ENCODE data around the gene SEZ6. TPM values are rescaled to one million over a fixed set of nuclear protein-coding genes. Genes with fewer than 3 reads are reported as not detected.
A peak's percentile ranks its signal among the peaks of the same experiment; 100 is the strongest.

The SEZ6 gene
- total RNA-seq, 1 donor from 2014 or later, result not detected

- no peaks in the 10 kb centered on the region for H3K36me3 ChIP-seq
- H3K9me3 ChIP-seq, result no peaks in the 10 kb centered on the region
- H3K4me3 ChIP-seq, result no peak overlapping the region
- no peak overlapping the region for H3K27ac ChIP-seq
- TF ChIP-seq CTCF (IDR thresholded peaks at IDR 0.05) (no peak), POLR2A (IDR thresholded peaks at IDR 0.05) (no peak), POLR2AphosphoS5 (IDR thresholded peaks at IDR 0.05; ENCODE audit: insufficient read depth in 1 of 2, low read depth in 1 of 2) (no peak)
- intact Hi-C loops (cut with DNase I), result no loop called here
- H3K27me3 ChIP-seq, result no peaks in the 10 kb centered on the region
- peaks cover 10% of the 10 kb centered on the region for H3K4me1 ChIP-seq
- DNase-seq (ENCODE audit: extremely low spot score in 2 of 2), result peak in 1 of 2 donors; percentile 87
Observed at GRCh38 chr17:28957277-28957991, 48.4 kb downstream of the SEZ6 start.

GRCh38 chr17:28956861-28957260 lies 49.0 kb downstream of the SEZ6 start:
- Histone ChIP-seq H3K4me1 (peaks cover 10% of the 10 kb centered on the region), H3K36me3 (no peaks in the 10 kb centered on the region), H3K27me3 (no peaks in the 10 kb centered on the region), H3K27ac (no peak overlapping the region), H3K9me3 (no peaks in the 10 kb centered on the region), H3K4me3 (no peak overlapping the region)
- DNase-seq (ENCODE audit: extremely low spot score in 2 of 2), result no peak
- intact Hi-C loops (cut with DNase I), result no loop called here
- TF ChIP-seq POLR2AphosphoS5 (IDR thresholded peaks at IDR 0.05; ENCODE audit: insufficient read depth in 1 of 2, low read depth in 1 of 2) (no peak), CTCF (IDR thresholded peaks at IDR 0.05) (no peak), POLR2A (IDR thresholded peaks at IDR 0.05) (no peak)

- H3K27ac ChIP-seq, result no peak overlapping the region
- no peak for TF ChIP-seq POLR2A (IDR thresholded peaks at IDR 0.05)
- TF ChIP-seq CTCF (IDR thresholded peaks at IDR 0.05), result no peak
- TF ChIP-seq POLR2AphosphoS5 (IDR thresholded peaks at IDR 0.05; ENCODE audit: insufficient read depth in 1 of 2, low read depth in 1 of 2), result no peak
- intact Hi-C loops (cut with DNase I), result no loop called here
- H3K27me3 ChIP-seq, result no peaks in the 10 kb centered on the region
- no peaks in the 10 kb centered on the region for H3K36me3 ChIP-seq
- DNase-seq (ENCODE audit: extremely low spot score in 2 of 2), result no peak
- H3K4me1 ChIP-seq, result peaks cover 10% of the 10 kb centered on the region
- H3K4me3 ChIP-seq, result no peak overlapping the region
- H3K9me3 ChIP-seq, result no peaks in the 10 kb centered on the region
Observed at GRCh38 chr17:28956112-28956511, 49.7 kb downstream of the SEZ6 start.

GRCh38 chr17:28955408-28955807 lies 50.4 kb downstream of the SEZ6 start:
- intact Hi-C loops (cut with DNase I), result no loop called here
- H3K9me3 ChIP-seq, result no peaks in the 10 kb centered on the region
- DNase-seq (ENCODE audit: extremely low spot score in 2 of 2), result no peak

More at GRCh38 chr17:28955408-28955807, 50.4 kb downstream of the SEZ6 start:
- H3K27me3 ChIP-seq, result no peaks in the 10 kb centered on the region
- no peak overlapping the region for H3K4me3 ChIP-seq
- H3K4me1 ChIP-seq, result peaks cover 10% of the 10 kb centered on the region
- no peaks in the 10 kb centered on the region for H3K36me3 ChIP-seq
- TF ChIP-seq POLR2AphosphoS5 (IDR thresholded peaks at IDR 0.05; ENCODE audit: insufficient read depth in 1 of 2, low read depth in 1 of 2) (no peak), CTCF (IDR thresholded peaks at IDR 0.05) (no peak), POLR2A (IDR thresholded peaks at IDR 0.05) (no peak)
- H3K27ac ChIP-seq, result no peak overlapping the region

All from vagina (tissue), 2 donors.